K562 (cell line): ENCODE data around the gene FES. TPM values are rescaled to one million over a fixed set of nuclear protein-coding genes. Genes with fewer than 3 reads are reported as not detected.

ENCODE experiments used
- ATAC-seq: fragments of 200-7000 bp; cut with Tn5 transposase; 3 replicates; pipeline ENCODE4 v1.9.1; 2020; ENCODE audit warnings: moderate library complexity
- BruUV-seq: library from RNA; stranded (reverse); fragments of 400-500 nt; replicated peaks from 2 replicates; lab custom pipeline; 2021; lab: Mats Ljungman, UMichigan
- CTCF ChIA-PET: fragments of 300-600 bp; formaldehyde crosslinking; extraction: SDS; loops from one replicate; lab custom pipeline; 2021; ENCODE audit warnings: low intra/inter-chr PET ratio; lab: Yijun Ruan, JAX
- POLR2A ChIA-PET: fragments of 300-600, 350-650 bp; sonication (Branson Sonifier 250); formaldehyde crosslinking; extraction: SDS; loops from one replicate; lab custom pipeline; 2021; ENCODE audit warnings: antibody characterized with exemption, inconsistent platforms; lab: Yijun Ruan, JAX
- DNase-seq, 4 experiments: peaks; one replicate each; pipeline versions ENCODE4 v3.0.0 to v3.0.0-alpha.2; 2011 to 2018; ENCODE audit warnings: low spot score in 3 of 4, mixed read lengths in 3 of 4; ENCODE audit errors: extremely low read depth in 1 of 4
- FAIRE-seq: peaks from 2 replicates; lab custom pipeline; 2011; peaks lifted over from hg19 to GRCh38; lab: Jason Lieb, UNC
- H2AFZ ChIP-seq: 2 replicates; pipeline ENCODE4 v1.6.0; 2011; ENCODE audit warnings: low read depth, low read length, control low read depth, inconsistent platforms
- H3K27ac ChIP-seq: fragments of 200-600 bp; 3 replicates; pipeline ENCODE4 v1.8.0; 2011; ENCODE audit warnings: low read depth, mild to moderate bottlenecking, control low read depth, inconsistent platforms, low read length, moderate library complexity, mixed read lengths; ENCODE audit errors: extremely low read depth
- H3K27me3 ChIP-seq, 2 experiments: fragments of 300-600 bp in 1 of 2; 2 replicates in 1 of 2; 3 replicates in 1 of 2; pipeline versions ENCODE4 v1.6.0 to v1.8.0; 2011; ENCODE audit warnings: inconsistent platforms in 2 of 2, low read length in 2 of 2, mild to moderate bottlenecking in 1 of 2, mixed read lengths in 1 of 2, moderate library complexity in 1 of 2; ENCODE audit not compliant: control insufficient read depth in 2 of 2, insufficient read depth in 2 of 2
- H3K36me3 ChIP-seq: fragments of 300-600 bp; 3 replicates; pipeline ENCODE4 v1.8.0; 2011; ENCODE audit warnings: mild to moderate bottlenecking, low read length, inconsistent platforms; ENCODE audit not compliant: control insufficient read depth, insufficient read depth
- H3K4me1 ChIP-seq, 2 experiments: fragments of 200-600 bp in 1 of 2; replicated peaks in 1 of 2; 2 replicates in 1 of 2; 3 replicates in 1 of 2; pipeline versions ENCODE4 v1.5.1 to v1.8.0; 2011; ENCODE audit warnings: inconsistent platforms in 2 of 2, low read length in 2 of 2, mild to moderate bottlenecking in 1 of 2, mixed read lengths in 1 of 2, moderate library complexity in 1 of 2; ENCODE audit not compliant: control insufficient read depth in 2 of 2, insufficient read depth in 2 of 2
- H3K4me2 ChIP-seq: 2 replicates; pipeline ENCODE4 v1.6.1; 2011; ENCODE audit warnings: low read length, control low read depth, inconsistent platforms, mixed read lengths; ENCODE audit not compliant: insufficient read depth
- H3K4me3 ChIP-seq: fragments of 200-600 bp; sonication (generic), shearing (Covaris generic); 2 replicates; pipeline ENCODE4 v1.5.1; 2016; ENCODE audit warnings: control low read depth, inconsistent platforms
- H3K79me2 ChIP-seq: fragments of 200-600 bp; 3 replicates; pipeline ENCODE4 v1.8.0; 2011; ENCODE audit warnings: low read length, inconsistent platforms; ENCODE audit not compliant: control insufficient read depth, insufficient read depth
- H3K9ac ChIP-seq, 2 experiments: 2 replicates each; pipeline versions ENCODE4 v1.6.0 to v1.6.1; 2011; ENCODE audit warnings: low read depth in 2 of 2, low read length in 2 of 2, control low read depth in 1 of 2, inconsistent platforms in 1 of 2, mild to moderate bottlenecking in 1 of 2, mixed read lengths in 1 of 2; ENCODE audit not compliant: insufficient read depth in 1 of 2
- H3K9me1 ChIP-seq: one replicate; pipeline ENCODE4 v1.6.0; 2011; ENCODE audit warnings: inconsistent platforms, mild to moderate bottlenecking, low read length, moderate library complexity; ENCODE audit not compliant: control insufficient read depth, insufficient read depth
- H3K9me3 ChIP-seq: replicated peaks from 2 replicates; pipeline ENCODE4 v1.5.1; 2011; ENCODE audit warnings: low read depth, low read length, inconsistent platforms; ENCODE audit not compliant: control insufficient read depth, insufficient read depth
- H4K20me1 ChIP-seq: replicated peaks from 2 replicates; pipeline ENCODE4 v1.6.1; 2011; ENCODE audit warnings: low read length, inconsistent platforms, mixed read lengths; ENCODE audit not compliant: control insufficient read depth, insufficient read depth
- EGR1 ChIP-seq: fragments of 450-650 bp; conservative IDR thresholded peaks from 2 replicates; pipeline ENCODE4 v1.6.1; 2017; ENCODE audit warnings: mild to moderate bottlenecking
- EP300 ChIP-seq: IDR thresholded peaks from 2 replicates; pipeline ENCODE4 v1.6.1; 2012; ENCODE audit warnings: low read length, improper control_type of control experiment
- HCFC1 ChIP-seq: IDR thresholded peaks from 2 replicates; pipeline ENCODE4 v1.6.1; 2012; ENCODE audit warnings: low read depth, low read length, improper control_type of control experiment
- KDM4B ChIP-seq, 2 experiments: fragments of 450-650 bp in 1 of 2; sonication (generic) in 1 of 2; IDR thresholded peaks; 2 replicates each; pipeline ENCODE4 v1.6.1; 2016 to 2017; ENCODE audit warnings: borderline replicate concordance in 2 of 2, antibody characterized with exemption in 1 of 2, low read depth in 1 of 2, mild to moderate bottlenecking in 1 of 2
- KLF16 ChIP-seq: IDR thresholded peaks from 2 replicates; pipeline ENCODE4 v1.6.1; 2016; ENCODE audit warnings: antibody characterized with exemption
- NFIC ChIP-seq: fragments of 450-650 bp; IDR thresholded peaks from 2 replicates; pipeline ENCODE4 v1.6.1; 2017; ENCODE audit warnings: mild to moderate bottlenecking, inconsistent platforms
- NR4A1 ChIP-seq, 2 experiments: fragments of 250-450 bp in 1 of 2; fragments of 450-650 bp in 1 of 2; sonication (Bioruptor Pico) in 1 of 2; IDR thresholded peaks; 2 replicates each; pipeline versions ENCODE4 v1.4.0 to v1.6.1; 2016 to 2020; ENCODE audit warnings: mild to moderate bottlenecking in 2 of 2, missing compliant biosample characterization in 1 of 2, missing genetic modification characterization in 1 of 2, moderate library complexity in 1 of 2
- POLR2G ChIP-seq: fragments of 200-400 bp; formaldehyde crosslinking; IDR thresholded peaks from 2 replicates; pipeline ENCODE4 v1.6.1; 2017; ENCODE audit warnings: low read depth, mild to moderate bottlenecking, antibody characterized with exemption, low read length, moderate library complexity
- PRPF4 ChIP-seq: fragments of 200-400 bp; formaldehyde crosslinking; IDR thresholded peaks from one replicate; pipeline ENCODE4 v1.6.1; 2017; ENCODE audit warnings: low read length, low read depth, mild to moderate bottlenecking; ENCODE audit not compliant: insufficient read depth, poor library complexity, severe bottlenecking
- RBFOX2 ChIP-seq: fragments of 200-400 bp; formaldehyde crosslinking; IDR thresholded peaks from 2 replicates; pipeline ENCODE4 v1.6.1; 2017; ENCODE audit warnings: low read depth, mild to moderate bottlenecking, low read length, moderate library complexity
- SMARCC2 ChIP-seq: fragments of 450-650 bp; IDR thresholded peaks from 2 replicates; pipeline ENCODE4 v1.6.1; 2017; ENCODE audit warnings: antibody characterized with exemption, moderate library complexity, mild to moderate bottlenecking, low read depth
- SRSF1 ChIP-seq: fragments of 200-400 bp; formaldehyde crosslinking; IDR thresholded peaks from 2 replicates; pipeline ENCODE4 v1.6.1; 2017; ENCODE audit warnings: mild to moderate bottlenecking, low read depth, low read length, moderate library complexity
- TAF1 ChIP-seq: IDR thresholded peaks from 2 replicates; pipeline ENCODE4 v1.6.1; 2011; ENCODE audit warnings: mild to moderate bottlenecking, low read length, moderate library complexity; ENCODE audit not compliant: insufficient read depth, control insufficient read depth, severe bottlenecking; ENCODE audit errors: extremely low read depth
- ZBTB1 ChIP-seq: sonication (generic); formaldehyde crosslinking; IDR thresholded peaks from 2 replicates; pipeline ENCODE4 v1.8.1; 2023; ENCODE audit warnings: missing genetic modification reagents, low read depth, mild to moderate bottlenecking, borderline replicate concordance
- WGBS: fragments of 100-300 bp; shearing (Covaris generic); methylation state at CpG from one replicate; pipeline ENCODE4 v1.1.6; 2016; ENCODE audit warnings: low coverage, mixed read lengths; ENCODE audit not compliant: insufficient coverage; ENCODE audit errors: missing lambda C conversion rate; 5-methylcytosine and 5-hydroxymethylcytosine counted together
- in situ Hi-C: fragments of 300-500 bp; cut with MboI; formaldehyde crosslinking; loops from 4 replicates; pipeline ENCODE4 v1.15.0; 2018; ENCODE audit warnings: inconsistent platforms, mixed read lengths
- intact Hi-C: fragments of 100-400 bp; cut with micrococcal nuclease; formaldehyde crosslinking; loops from 2 replicates; pipeline ENCODE4 v1.14.2; 2022
- polyA plus RNA-seq, 8 experiments: library from polyadenylated mRNA; depleted of rRNA in 4 of 8; stranded (reverse) in 5 of 8; unstranded in 3 of 8; fragments of >200 nt; fragmentation: Nextera tagmentation in 2 of 8; fragmentation: Illumina TruSeq in 1 of 8; extraction: Ambion mirVana in 2 of 8; extraction: Trizol in 1 of 8; gene quantifications; 2 replicates each; pipeline versions ENCODE4 v1.2.1 to v1.2.3, GENCODE V29; 2011 to 2014; ENCODE audit warnings: inconsistent platforms in 1 of 8, missing spikeins in 1 of 8
- total RNA-seq, 7 experiments: library from RNA; depleted of rRNA in 6 of 7; stranded (reverse); fragments of >200 nt in 6 of 7; fragmentation: Illumina TruSeq in 2 of 7; extraction: Trizol in 2 of 7; gene quantifications; 2 replicates each; pipeline versions ENCODE4 v1.2.1 to v1.2.3, GENCODE V29; 2011 to 2021; ENCODE audit warnings: low replicate concordance in 1 of 7
- TF ChIP-seq, protein P1 (sequence below), 3 experiments: IDR thresholded peaks in 2 of 3; conservative IDR thresholded peaks in 1 of 3; 2 replicates each; pipeline ENCODE4 v1.5.1; 2011 to 2012; ENCODE audit warnings: low read length in 3 of 3, mild to moderate bottlenecking in 3 of 3, control low read depth in 2 of 3, improper control_type of control experiment in 1 of 3, inconsistent platforms in 1 of 3, low read depth in 1 of 3, mixed read lengths in 1 of 3, moderate library complexity in 1 of 3; ENCODE audit not compliant: insufficient read depth in 2 of 3
- TF ChIP-seq, protein P2 (sequence below): IDR thresholded peaks from 2 replicates; pipeline ENCODE4 v1.6.1; 2011; ENCODE audit warnings: borderline replicate concordance, low read depth, mild to moderate bottlenecking, moderate library complexity, low read length; ENCODE audit not compliant: insufficient read depth, poor library complexity, severe bottlenecking

FES gene
- total and polyA plus RNA-seq, 9 of the 15 experiments (the other 6 are each of a cell fraction or from before 2014, with no cell fraction given): 0.38 to 2.6 (median 0.82) TPM

DNA sequence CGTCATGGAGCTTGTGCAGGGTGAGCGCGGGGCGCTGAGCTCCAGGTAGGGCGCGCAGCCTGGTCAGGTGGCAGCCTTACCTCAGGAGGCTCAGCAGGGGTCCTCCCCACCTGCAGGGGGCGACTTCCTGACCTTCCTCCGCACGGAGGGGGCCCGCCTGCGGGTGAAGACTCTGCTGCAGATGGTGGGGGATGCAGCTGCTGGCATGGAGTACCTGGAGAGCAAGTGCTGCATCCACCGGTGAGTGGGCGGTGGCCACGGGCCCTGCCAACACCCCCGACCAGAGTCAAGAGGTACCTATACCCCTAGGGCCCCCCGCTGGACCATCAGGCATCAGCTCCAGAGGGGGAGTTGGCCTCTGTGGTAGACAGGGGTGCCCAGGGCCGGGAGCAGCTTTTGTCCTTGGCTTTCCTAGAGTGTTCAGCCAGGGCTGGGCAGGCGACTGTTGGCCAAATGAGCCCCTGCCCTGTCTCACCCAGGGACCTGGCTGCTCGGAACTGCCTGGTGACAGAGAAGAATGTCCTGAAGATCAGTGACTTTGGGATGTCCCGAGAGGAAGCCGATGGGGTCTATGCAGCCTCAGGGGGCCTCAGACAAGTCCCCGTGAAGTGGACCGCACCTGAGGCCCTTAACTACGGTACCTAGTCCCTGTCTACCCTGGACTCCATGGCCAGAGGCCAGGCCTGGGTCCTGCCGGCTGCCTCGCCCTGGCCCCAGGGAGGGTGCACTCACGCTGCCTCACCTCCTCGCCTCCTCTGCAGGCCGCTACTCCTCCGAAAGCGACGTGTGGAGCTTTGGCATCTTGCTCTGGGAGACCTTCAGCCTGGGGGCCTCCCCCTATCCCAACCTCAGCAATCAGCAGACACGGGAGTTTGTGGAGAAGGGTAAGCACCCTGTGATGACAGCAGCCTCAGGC is 9.1 kb downstream of the FES start:
- WGBS: 83% methylated on average over 30 of the region's 33 CpGs
- intact Hi-C loops (no loop called here), in situ Hi-C loops (no loop called here)
- DNase-seq (peak in 3 of 4 experiments; percentile 17 to 31 (median 23)), FAIRE-seq (no peak), ATAC-seq (peak; percentile 61)
- BruUV-seq: no TSS peak
- peaks cover 18 to 52% of the 10 kb centered on the region in 2 experiments for H3K4me1 ChIP-seq
- no peaks in the 10 kb centered on the region for H3K9me3 ChIP-seq
- POLR2A ChIA-PET: interaction anchor here (0.7 to 3.0 kb wide), 2 partner anchors 8 to 83 kb away, joined by 3 to 11 read pairs; no protein-coding TSS in a partner anchor
- no peaks in the 10 kb centered on the region; the same call in 2 of the 3 replicates for H3K36me3 ChIP-seq
- H3K4me2 ChIP-seq: no peak overlapping the region
- H3K9ac ChIP-seq: peak overlapping the region in 1 of 2 experiments; percentile 65; a peak in 2 of 4 replicates
- H4K20me1 ChIP-seq: no peaks in the 10 kb centered on the region
- no peaks in the 10 kb centered on the region for H3K27me3 ChIP-seq
- H3K4me3 ChIP-seq: no peak overlapping the region
- CTCF ChIA-PET: no interaction called here
- no peak overlapping the region for H3K27ac ChIP-seq
- H3K9me1 ChIP-seq: no peaks in the 10 kb centered on the region
- H3K79me2 ChIP-seq: no peaks in the 10 kb centered on the region
- 0 out of 2 replicates have a peak overlapping the region, but pooled peaks have one; percentile 33 for H2AFZ ChIP-seq
- TF ChIP-seq SMARCC2 (no peak), EGR1 (no peak), SRSF1 (no peak), HCFC1 (0 out of 2 replicates have a peak, but pooled peaks have one; percentile 16), NR4A1 (CRISPR knock-in tag; IDR thresholded peaks at IDR 0.05) (no peak), NR4A1 (tag; IDR thresholded peaks at IDR 0.05) (no peak), RBFOX2 (peak; percentile 52), PRPF4 (no peak), POLR2G (peak; percentile 52; the same call in 1 of the 2 replicates), TAF1 (no peak), NFIC (no peak), ZBTB1 (CRISPR knock-in tag) (no peak), KDM4B (IDR thresholded peaks at IDR 0.05; ENCODE audit: borderline replicate concordance in 2 of 2, low read depth in 1 of 2) (no peak), EP300 (no peak), KLF16 (no peak)
- TF ChIP-seq, protein P1, sequence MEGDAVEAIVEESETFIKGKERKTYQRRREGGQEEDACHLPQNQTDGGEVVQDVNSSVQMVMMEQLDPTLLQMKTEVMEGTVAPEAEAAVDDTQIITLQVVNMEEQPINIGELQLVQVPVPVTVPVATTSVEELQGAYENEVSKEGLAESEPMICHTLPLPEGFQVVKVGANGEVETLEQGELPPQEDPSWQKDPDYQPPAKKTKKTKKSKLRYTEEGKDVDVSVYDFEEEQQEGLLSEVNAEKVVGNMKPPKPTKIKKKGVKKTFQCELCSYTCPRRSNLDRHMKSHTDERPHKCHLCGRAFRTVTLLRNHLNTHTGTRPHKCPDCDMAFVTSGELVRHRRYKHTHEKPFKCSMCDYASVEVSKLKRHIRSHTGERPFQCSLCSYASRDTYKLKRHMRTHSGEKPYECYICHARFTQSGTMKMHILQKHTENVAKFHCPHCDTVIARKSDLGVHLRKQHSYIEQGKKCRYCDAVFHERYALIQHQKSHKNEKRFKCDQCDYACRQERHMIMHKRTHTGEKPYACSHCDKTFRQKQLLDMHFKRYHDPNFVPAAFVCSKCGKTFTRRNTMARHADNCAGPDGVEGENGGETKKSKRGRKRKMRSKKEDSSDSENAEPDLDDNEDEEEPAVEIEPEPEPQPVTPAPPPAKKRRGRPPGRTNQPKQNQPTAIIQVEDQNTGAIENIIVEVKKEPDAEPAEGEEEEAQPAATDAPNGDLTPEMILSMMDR (IDR thresholded peaks at IDR 0.05 in 2 of 3, conservative IDR thresholded peaks at IDR 0.05 in 1 of 3; ENCODE audit: insufficient read depth in 2 of 3, low read depth in 1 of 3, low read length in 3 of 3): peak; percentile 24 to 48 (median 33); a peak in 4 of 6 replicates
- TF ChIP-seq, protein P2, sequence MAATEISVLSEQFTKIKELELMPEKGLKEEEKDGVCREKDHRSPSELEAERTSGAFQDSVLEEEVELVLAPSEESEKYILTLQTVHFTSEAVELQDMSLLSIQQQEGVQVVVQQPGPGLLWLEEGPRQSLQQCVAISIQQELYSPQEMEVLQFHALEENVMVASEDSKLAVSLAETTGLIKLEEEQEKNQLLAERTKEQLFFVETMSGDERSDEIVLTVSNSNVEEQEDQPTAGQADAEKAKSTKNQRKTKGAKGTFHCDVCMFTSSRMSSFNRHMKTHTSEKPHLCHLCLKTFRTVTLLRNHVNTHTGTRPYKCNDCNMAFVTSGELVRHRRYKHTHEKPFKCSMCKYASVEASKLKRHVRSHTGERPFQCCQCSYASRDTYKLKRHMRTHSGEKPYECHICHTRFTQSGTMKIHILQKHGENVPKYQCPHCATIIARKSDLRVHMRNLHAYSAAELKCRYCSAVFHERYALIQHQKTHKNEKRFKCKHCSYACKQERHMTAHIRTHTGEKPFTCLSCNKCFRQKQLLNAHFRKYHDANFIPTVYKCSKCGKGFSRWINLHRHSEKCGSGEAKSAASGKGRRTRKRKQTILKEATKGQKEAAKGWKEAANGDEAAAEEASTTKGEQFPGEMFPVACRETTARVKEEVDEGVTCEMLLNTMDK: peak; percentile 89
